Measurements from ENCODE around the gene FMO5.
"Not testable (repeated sequence)": the region's sequence is repeated elsewhere in the genome, so short reads cannot be mapped to it uniquely, and the experiment has no call there.

Gene FMO5

GRCh38 chr1:147204080-147204479 lies 21.1 kb downstream of the FMO5 start:
- DNase-seq: no peak

GRCh38 chr1:147202576-147202975 lies 22.6 kb downstream of the FMO5 start:
- DNase-seq: no peak

- no peak for DNase-seq
Observed at GRCh38 chr1:147201786-147202185, 23.4 kb downstream of the FMO5 start.

DNA sequence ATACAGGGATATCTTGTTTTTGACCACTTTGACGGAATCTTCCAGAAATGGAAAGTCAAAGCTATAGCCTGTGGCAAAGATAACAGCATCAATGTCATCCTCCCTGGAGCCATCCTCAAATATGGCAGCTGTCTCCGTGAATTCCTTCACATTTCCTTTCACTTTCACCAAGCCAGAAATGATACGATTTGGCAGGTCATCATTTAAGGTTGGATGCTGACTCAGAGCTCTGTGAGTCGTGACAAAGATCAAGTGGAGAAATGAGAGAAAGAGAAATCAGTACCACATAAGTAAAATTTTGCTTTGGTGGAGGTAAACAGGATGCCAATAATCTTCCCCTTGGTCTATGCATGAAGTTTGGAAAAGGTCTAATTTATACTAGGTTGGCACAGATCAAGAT lies 23.9 kb downstream of the FMO5 start:
- no peak for DNase-seq

DNA sequence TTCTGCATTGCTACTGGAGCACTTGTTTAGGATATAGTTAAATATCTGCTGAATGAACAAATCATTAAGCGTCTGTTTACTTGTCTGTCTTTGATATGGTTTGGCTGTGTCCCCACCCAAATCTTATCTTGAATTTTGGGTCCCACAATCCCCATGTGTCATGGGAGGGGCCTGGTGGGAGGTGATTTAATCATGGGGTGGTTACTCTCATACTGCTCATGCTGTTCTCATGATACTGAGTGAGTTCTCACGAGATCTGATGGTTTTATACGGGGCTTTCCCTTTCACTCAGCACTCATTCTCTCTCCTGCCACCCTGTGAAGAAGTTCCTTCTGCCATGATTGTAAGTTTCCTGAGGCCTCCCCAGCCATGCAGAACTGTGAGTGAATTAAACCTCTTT lies 27.8 kb downstream of the FMO5 start:
- not testable (repeated sequence) for DNase-seq

DNA sequence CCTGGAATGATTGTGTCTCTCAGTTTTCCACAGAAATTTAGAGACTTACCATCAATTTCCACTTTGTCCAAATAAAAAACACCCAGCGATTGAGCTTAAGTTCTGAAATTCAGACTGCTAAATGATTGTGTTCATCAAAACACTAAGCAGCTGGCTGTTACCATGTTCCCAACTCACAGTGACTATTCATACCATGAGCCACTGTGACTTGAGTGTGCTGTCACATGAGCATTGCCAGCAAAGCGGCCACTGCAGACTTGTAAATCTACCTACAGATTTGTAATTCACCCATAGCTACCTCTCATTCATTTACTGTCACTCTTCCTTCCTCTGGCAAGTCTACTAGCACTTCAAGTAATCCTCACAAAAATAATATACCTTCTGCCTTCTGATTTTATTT lies 35.6 kb downstream of the FMO5 start:
- DNase-seq: no peak

DNA sequence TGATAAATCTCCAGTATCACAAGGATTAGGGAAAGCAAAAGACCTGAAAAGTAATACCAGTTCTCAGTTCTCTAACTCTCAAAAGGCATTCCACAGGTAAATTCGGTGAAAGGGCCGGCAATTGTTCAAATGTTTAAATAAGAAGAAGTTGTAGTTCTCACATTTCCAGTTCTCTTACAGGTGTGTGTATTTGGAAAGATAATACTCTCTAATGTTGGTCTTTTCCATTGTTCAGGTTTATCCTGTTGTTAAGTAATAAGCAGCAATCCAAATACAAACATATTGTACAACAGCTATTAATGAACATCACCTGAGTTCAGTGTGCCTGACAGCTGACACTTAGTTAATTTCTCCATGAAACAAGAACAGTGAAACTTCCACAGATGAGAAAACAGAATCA lies 39.7 kb downstream of the FMO5 start:
- DNase-seq: no peak

GRCh38 chr1:147177611-147178380 lies 47.3 kb downstream of the FMO5 start:
- no peak for DNase-seq

DNA sequence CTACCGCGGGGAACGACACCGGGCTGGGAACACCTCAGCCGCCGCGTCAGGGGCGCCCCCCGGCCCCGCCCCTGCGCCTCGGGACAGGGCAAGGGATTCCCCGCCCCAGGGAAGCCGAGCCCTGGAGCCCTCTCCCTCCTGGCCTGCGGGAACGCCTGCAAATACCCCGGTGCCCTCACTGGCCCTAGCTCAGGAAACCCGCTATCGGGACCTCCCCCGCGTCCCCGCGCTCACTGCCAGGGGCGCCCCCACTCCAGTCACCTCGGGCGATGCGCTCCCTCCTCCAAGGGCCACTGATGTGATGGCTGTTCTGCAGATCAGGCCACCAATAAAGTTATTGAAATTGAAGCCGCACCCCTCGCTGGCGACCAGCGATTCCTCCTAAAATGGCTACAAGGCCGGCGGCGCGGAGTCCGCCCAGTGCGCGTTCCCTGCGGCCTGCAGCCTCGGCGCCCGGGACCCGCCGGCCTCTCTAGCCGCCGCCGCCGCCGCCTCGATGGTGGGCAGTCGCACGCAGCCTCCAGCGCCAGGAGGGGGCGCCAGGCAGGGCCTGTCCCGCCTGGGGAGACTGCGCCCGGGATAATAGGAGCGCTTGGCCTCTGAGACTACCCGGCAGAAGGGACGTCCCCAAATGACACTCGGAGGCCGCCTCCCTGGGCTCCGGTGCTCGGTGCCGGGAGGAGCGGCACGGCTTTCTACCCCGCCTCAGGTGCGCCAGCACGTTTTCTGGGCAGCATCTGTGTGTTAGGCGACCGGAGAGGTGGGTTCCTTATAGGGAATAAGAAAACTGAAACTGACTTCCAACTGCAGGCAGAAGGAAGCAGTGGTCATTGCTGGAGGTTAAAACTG lies 52.7 kb downstream of the FMO5 start, which contains the start of gene PRKAB2:
Gene PRKAB2, minus strand, starts transcription at position 303 of the 849 bp plus-strand sequence. CDS start 326 bp downstream, outside the sequence.
- DNase-seq: peak; percentile 48 to 97

GRCh38 chr1:147171399-147172167 lies 53.6 kb downstream of the FMO5 start:
- no peak for DNase-seq

DNA sequence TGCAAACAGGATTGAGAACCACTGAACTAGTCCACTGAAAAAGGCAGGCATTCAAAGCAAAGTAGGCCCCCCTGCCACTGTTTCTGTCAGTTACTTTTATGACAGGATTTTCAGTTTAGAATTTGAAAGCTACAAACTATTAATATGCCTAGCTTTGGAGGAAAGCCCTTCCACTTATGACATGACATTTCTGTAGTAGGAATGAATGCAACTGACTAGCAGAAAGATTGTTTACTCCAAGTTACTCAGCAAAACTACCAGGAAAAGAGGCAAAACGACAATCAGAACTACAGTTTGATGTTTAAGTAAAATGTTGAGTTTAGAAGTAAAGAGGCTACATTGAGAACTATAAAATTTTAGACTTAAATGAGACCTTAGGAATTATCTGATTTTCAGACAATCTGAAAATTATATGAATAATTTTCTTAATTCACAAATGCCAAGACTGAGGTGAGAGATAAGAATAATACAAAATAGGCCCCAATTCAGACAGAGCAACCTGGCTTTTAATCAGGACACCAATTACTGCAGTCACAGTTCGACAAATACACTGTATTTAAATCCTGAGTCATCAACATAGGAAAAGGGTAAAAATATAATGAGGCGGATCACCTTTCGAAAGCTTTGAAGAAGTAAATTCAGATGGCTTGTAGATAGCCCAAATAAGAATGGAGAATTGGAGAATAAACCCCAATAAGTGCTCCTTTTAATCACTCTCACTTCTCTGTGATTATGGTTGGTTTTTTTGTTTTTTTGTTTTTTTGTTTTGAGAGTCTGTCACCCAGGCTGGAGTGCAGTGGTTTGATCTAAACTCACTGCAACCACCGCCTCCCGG lies 55.1 kb downstream of the FMO5 start:
- no peak for DNase-seq

DNA sequence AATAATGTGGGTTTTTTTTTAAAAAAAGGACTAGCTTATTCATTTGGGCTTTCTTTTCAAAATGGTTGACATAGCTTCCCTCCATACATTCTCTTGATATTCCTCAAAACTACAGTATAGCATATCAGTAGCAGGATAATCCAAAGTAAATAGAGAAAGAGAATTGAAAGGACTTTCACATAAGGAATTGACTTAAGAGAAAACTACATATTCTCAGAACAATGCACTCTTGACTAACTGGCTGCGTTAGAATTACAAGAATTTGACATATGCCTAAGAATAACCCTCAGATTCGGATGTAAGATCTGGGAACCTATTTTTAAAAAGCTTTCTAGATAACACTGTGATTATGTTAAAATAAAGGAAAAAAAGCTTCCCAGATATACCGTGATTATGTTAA lies 56.0 kb downstream of the FMO5 start:
- DNase-seq: no peak

DNA sequence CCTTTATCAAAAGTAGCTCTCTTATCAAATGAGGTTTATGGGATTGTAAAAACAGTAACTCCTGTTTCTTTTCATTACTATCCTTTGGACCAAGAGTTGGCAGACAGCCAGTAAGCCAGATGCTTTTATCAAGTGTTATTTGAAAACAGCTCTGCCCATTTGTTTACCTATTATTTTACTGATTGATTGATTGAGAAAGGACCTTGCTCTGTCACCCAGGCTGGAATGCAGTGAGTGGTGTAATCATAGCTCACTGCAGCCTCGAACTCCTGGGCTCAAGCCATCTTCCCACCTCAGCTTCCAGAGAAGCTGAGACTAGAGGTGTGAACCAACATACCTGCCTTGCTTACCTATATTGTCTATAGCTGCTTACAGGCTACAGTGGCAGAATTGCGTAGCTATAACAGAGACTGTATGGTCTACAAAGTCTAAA lies 56.5 kb downstream of the FMO5 start:
- no peak for DNase-seq

- DNase-seq: no peak
Observed at GRCh38 chr1:147167365-147167764, 57.8 kb downstream of the FMO5 start.

DNA sequence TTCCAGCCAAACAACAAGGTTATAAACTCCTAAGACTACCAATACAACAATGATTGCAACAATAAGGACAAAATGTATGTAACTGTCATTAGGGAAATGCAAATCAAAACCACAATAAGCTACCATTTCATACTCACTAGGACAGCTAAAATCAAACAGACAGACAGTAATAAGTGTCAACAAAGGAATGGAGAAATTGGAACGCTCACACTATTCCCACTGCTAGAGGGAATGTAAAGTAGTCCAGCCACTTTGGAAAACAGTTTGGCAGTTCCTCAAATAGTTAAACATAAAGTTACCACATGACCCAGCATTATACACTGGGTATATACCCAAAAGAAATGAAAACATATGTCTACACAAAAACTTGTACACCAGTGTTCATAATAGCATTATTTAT lies 62.1 kb downstream of the FMO5 start:
- no peak for DNase-seq

DNA sequence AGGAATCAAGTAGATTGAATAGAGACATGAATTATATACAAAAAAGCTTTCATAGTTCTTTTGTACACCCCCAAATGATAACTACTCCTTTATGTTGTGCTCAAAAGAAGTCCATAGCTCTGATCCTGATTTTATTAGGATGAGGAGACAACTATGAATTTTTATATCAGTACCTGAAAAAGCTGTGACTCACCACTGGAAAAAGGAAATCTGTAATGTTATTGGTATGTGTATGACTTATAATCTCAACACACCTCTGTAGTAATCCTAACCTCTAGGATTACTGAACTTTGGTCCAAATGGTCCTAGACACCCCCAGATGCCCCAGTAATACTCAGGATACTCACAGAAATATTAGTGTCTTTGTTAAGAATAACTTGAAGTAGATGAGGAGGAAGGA lies 63.0 kb downstream of the FMO5 start:
- DNase-seq: no peak

DNA sequence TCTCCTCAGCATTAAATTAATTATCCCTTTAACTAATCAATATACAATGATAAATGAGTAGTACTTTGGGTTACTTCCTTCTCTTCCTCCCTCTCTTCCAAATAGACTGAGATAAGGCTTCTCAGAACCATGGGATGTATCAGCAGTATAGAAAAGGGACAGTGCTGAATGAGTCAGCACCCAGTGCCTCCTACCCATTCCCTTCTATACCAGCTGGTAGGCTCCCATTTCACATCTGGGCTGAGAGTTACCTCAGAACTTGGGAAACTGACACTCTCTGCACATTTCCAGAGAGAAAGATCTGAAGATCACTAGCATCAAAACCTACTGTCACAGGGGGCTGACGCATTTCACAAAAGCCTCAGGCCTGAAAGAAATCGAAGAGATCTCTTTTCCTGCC lies 68.0 kb downstream of the FMO5 start:
- not testable (repeated sequence) for DNase-seq

GRCh38 chr1:147156642-147157041 lies 68.5 kb downstream of the FMO5 start:
- no peak for DNase-seq

- DNase-seq: no peak
Observed at GRCh38 chr1:147152772-147153171, 72.4 kb downstream of the FMO5 start.

DNA sequence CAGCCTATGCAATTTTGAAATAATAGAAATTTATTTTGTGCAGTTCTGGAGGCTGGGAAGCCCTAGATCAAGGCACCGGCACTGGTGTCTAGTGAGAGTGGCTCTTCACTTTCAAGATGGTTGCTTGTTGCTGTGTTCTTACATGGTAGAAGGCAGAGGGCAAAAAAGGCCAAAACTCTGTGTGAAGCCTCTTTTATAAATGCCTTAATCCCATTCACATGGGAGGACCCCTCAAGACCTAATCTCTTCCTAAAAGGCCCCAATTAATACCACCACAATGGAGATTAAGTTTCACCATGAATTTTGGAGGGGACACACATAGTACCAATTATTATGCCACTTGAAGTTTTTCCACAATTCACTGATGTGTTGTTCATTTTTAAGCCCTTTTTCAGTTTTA lies 73.9 kb downstream of the FMO5 start:
- no peak for DNase-seq

DNA sequence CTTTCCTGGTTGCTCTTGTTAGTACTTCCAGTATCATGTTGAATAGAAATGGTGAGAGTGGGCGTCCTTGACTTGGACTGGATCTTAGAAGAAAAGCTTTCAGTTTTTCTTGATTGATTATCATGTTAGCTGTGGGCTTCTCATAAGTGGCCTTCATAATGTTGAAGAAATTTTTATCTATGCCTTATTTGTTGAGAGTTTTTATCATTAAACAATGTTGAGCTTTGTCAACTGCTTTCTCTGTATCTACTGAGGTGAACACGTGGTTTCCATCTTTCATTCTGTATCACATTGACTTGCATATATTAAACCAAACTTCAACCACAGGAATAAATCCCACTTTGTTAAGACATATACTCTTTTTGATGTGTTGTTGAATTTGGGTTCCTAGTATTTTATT lies 82.3 kb downstream of the FMO5 start:
- no peak for DNase-seq

Measured in cerebellar nuclear complex (tissue), 1 donor.